WI38 (cell line): Measurements from ENCODE around the gene LCN1.
"Not testable (repeated sequence)": the region's sequence is repeated elsewhere in the genome, so short reads cannot be mapped to it uniquely, and the experiment has no call there.

ENCODE experiments used
- H3K4me3 ChIP-seq: 2 replicates; pipeline ENCODE4 v1.5.1; 2011; ENCODE audit warnings: low read depth, mild to moderate bottlenecking, control low read depth, low read length
- CTCF ChIP-seq: IDR thresholded peaks from 2 replicates; pipeline ENCODE4 v1.5.1; 2012; ENCODE audit warnings: low read depth, mild to moderate bottlenecking, control low read depth, low read length

LCN1 gene

GRCh38 chr9:135507104-135508035 is 13.9 kb upstream of the LCN1 start:
- TF ChIP-seq CTCF: no peak
- H3K4me3 ChIP-seq: no peak overlapping the region

GRCh38 chr9:135508211-135508820 is 12.9 kb upstream of the LCN1 start:
- H3K4me3 ChIP-seq: no peak overlapping the region
- no peak for TF ChIP-seq CTCF

- H3K4me3 ChIP-seq: no peak overlapping the region
- no peak for TF ChIP-seq CTCF
Observed at GRCh38 chr9:135509458-135509857, 11.8 kb upstream of the LCN1 start.

- no peak overlapping the region for H3K4me3 ChIP-seq
- TF ChIP-seq CTCF: no peak
Observed at GRCh38 chr9:135512241-135512603, 9.0 kb upstream of the LCN1 start.

GRCh38 chr9:135512904-135513303 is 8.3 kb upstream of the LCN1 start:
- H3K4me3 ChIP-seq: no peak overlapping the region
- TF ChIP-seq CTCF: no peak

GRCh38 chr9:135513351-135513846 is 7.8 kb upstream of the LCN1 start:
- TF ChIP-seq CTCF: no peak
- H3K4me3 ChIP-seq: no peak overlapping the region

GRCh38 chr9:135513906-135514305 is 7.3 kb upstream of the LCN1 start:
- not testable (repeated sequence) for H3K4me3 ChIP-seq
